ENCODE results near the gene SFRP4. TPM values are rescaled to one million over a fixed set of nuclear protein-coding genes. Genes with fewer than 3 reads are reported as not detected.

Gene SFRP4
- total RNA-seq = 0.16 TPM in 1 of 2 replicates, not detected in the other
- long read RNA-seq, partial matches to known transcripts = 0 of 2 reads
- long read RNA-seq, other reads (novel, unspliced or antisense) = 1 of 2 reads

GRCh38 chr7:37916673-37917660 is at the start of gene SFRP4:
TSS of gene SFRP4 (minus strand) at chr7:37916817. CDS start at chr7:37916537, 280 bp downstream.
- Mint-ChIP-seq H3K27ac (ENCODE audit: unreplicated experiment) (no peak within 1 kb of the TSS), H3K36me3 (ENCODE audit: unreplicated experiment) (no peaks in the 10 kb centered on the region), H3K27me3 (ENCODE audit: unreplicated experiment) (peaks cover 45% of the 10 kb centered on the region), H3K9me3 (ENCODE audit: unreplicated experiment) (no peaks in the 10 kb centered on the region), H3K4me1 (ENCODE audit: unreplicated experiment) (peaks cover 33% of the 10 kb centered on the region), H3K4me3 (ENCODE audit: unreplicated experiment) (peak within 1 kb of the TSS; percentile 68)
- DNase-seq (ENCODE audit: extremely low spot score, unreplicated experiment) = no peak
- TF ChIP-seq, protein P1, sequence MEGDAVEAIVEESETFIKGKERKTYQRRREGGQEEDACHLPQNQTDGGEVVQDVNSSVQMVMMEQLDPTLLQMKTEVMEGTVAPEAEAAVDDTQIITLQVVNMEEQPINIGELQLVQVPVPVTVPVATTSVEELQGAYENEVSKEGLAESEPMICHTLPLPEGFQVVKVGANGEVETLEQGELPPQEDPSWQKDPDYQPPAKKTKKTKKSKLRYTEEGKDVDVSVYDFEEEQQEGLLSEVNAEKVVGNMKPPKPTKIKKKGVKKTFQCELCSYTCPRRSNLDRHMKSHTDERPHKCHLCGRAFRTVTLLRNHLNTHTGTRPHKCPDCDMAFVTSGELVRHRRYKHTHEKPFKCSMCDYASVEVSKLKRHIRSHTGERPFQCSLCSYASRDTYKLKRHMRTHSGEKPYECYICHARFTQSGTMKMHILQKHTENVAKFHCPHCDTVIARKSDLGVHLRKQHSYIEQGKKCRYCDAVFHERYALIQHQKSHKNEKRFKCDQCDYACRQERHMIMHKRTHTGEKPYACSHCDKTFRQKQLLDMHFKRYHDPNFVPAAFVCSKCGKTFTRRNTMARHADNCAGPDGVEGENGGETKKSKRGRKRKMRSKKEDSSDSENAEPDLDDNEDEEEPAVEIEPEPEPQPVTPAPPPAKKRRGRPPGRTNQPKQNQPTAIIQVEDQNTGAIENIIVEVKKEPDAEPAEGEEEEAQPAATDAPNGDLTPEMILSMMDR (IDR thresholded peaks at IDR 0.05) = peak; percentile 75

GRCh38 chr7:37964196-37964595 is 47.6 kb upstream of the SFRP4 start:
- no peaks in the 10 kb centered on the region for H3K36me3 Mint-ChIP-seq (ENCODE audit: unreplicated experiment)
- H3K27me3 Mint-ChIP-seq (ENCODE audit: unreplicated experiment) = peaks cover 8% of the 10 kb centered on the region
- DNase-seq (ENCODE audit: extremely low spot score, unreplicated experiment) = no peak
- no peak overlapping the region for H3K27ac Mint-ChIP-seq (ENCODE audit: unreplicated experiment)
- no peak overlapping the region for H3K4me3 Mint-ChIP-seq (ENCODE audit: unreplicated experiment)
- H3K4me1 Mint-ChIP-seq (ENCODE audit: unreplicated experiment) = peaks cover 2% of the 10 kb centered on the region
- H3K9me3 Mint-ChIP-seq (ENCODE audit: unreplicated experiment) = no peaks in the 10 kb centered on the region
- TF ChIP-seq, protein P1 (IDR thresholded peaks at IDR 0.05) = no peak

DNA sequence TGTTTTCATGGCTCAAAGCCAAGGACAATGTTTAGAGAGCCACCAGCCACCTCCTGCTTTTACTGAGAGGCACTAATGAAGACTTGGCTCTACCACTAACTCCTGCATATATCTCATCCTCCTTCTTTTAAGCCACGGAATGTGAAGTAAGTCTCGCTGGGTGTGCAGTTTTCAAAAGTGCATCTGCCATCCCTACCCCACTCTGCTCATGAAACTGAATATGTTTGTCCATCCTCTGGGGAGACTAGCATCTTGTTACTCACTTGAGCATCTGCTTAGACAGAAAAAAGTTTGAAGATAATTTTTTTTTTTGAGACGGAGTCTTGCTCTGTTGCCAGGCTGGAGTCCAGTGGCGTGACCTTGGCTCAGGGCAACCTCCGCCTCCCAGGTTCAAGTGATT is 44.6 kb upstream of the SFRP4 start:
- DNase-seq (ENCODE audit: extremely low spot score, unreplicated experiment) = no peak
- TF ChIP-seq, protein P1 (IDR thresholded peaks at IDR 0.05) = no peak
- H3K4me3 Mint-ChIP-seq (ENCODE audit: unreplicated experiment) = no peak overlapping the region
- no peaks in the 10 kb centered on the region for H3K36me3 Mint-ChIP-seq (ENCODE audit: unreplicated experiment)
- no peaks in the 10 kb centered on the region for H3K27me3 Mint-ChIP-seq (ENCODE audit: unreplicated experiment)
- no peaks in the 10 kb centered on the region for H3K9me3 Mint-ChIP-seq (ENCODE audit: unreplicated experiment)
- H3K27ac Mint-ChIP-seq (ENCODE audit: unreplicated experiment) = no peak overlapping the region
- peaks cover 2% of the 10 kb centered on the region for H3K4me1 Mint-ChIP-seq (ENCODE audit: unreplicated experiment)

- H3K9me3 Mint-ChIP-seq (ENCODE audit: unreplicated experiment) = no peaks in the 10 kb centered on the region
- no peak overlapping the region for H3K27ac Mint-ChIP-seq (ENCODE audit: unreplicated experiment)
- H3K4me1 Mint-ChIP-seq (ENCODE audit: unreplicated experiment) = peaks cover 2% of the 10 kb centered on the region
- no peak for DNase-seq (ENCODE audit: extremely low spot score, unreplicated experiment)
- H3K36me3 Mint-ChIP-seq (ENCODE audit: unreplicated experiment) = no peaks in the 10 kb centered on the region
- H3K27me3 Mint-ChIP-seq (ENCODE audit: unreplicated experiment) = no peaks in the 10 kb centered on the region
- TF ChIP-seq, protein P1 (IDR thresholded peaks at IDR 0.05) = no peak
- no peak overlapping the region for H3K4me3 Mint-ChIP-seq (ENCODE audit: unreplicated experiment)
Observed at GRCh38 chr7:37960483-37960882, 43.9 kb upstream of the SFRP4 start.
